B cell (primary cell): ENCODE measurements around the gene SPOCK1. TPM values are rescaled to one million over a fixed set of nuclear protein-coding genes. Genes with fewer than 3 reads are reported as not detected.

Experiments
- ATAC-seq: fragments of 200-7000 bp; cut with Tn5 transposase; one replicate; pipeline ENCODE4 v1.10.0; 2021; ENCODE audit warnings: low read depth, mild to moderate bottlenecking, moderate number of reproducible peaks, moderate library complexity
- CTCF ChIA-PET: fragments of 350-600 bp; sonication (Branson Sonifier 250); formaldehyde crosslinking; loops from one replicate; lab custom pipeline; 2021; ENCODE audit warnings: antibody characterized with exemption, inconsistent platforms; lab: Charles Lee
- POLR2A ChIA-PET: fragments of 350-600 bp; sonication (Branson Sonifier 250); formaldehyde crosslinking; loops from one replicate; lab custom pipeline; 2021; ENCODE audit warnings: antibody characterized with exemption; lab: Charles Lee
- DNase-seq: peaks from one replicate; pipeline ENCODE4 v3.0.0; 2013
- H2AFZ ChIP-seq: 2 replicates; pipeline ENCODE4 v1.6.1; 2012; ENCODE audit warnings: mild to moderate bottlenecking, low read depth, low read length; ENCODE audit not compliant: insufficient read depth, poor library complexity, severe bottlenecking
- H3K27ac ChIP-seq, 2 donors: 1 replicate in 1 of 2; 2 replicates in 1 of 2; pipeline ENCODE4 v1.5.1; 2012 to 2013; ENCODE audit warnings: low read length in 2 of 2, mild to moderate bottlenecking in 2 of 2, moderate library complexity in 1 of 2
- H3K27me3 ChIP-seq, 4 experiments: fragments of 200-600 bp in 1 of 4; sonication (generic) in 1 of 4; replicated peaks in 1 of 4; 1 replicate in 2 of 4; 2 replicates in 2 of 4; pipeline versions ENCODE4 v1.6.1 to v1.7.0; 2013 to 2016; ENCODE audit warnings: low read length in 3 of 4, mild to moderate bottlenecking in 2 of 4, mixed read lengths in 1 of 4, moderate library complexity in 1 of 4; ENCODE audit not compliant: insufficient read depth in 4 of 4, control insufficient read depth in 3 of 4; ENCODE audit errors: control extremely low read depth in 1 of 4
- H3K36me3 ChIP-seq, 2 experiments: replicated peaks in 1 of 2; 1 replicate in 1 of 2; 2 replicates in 1 of 2; pipeline versions ENCODE4 v1.6.1 to v1.7.1; 2013; ENCODE audit warnings: low read length in 1 of 2; ENCODE audit not compliant: insufficient read depth in 2 of 2, control insufficient read depth in 1 of 2; ENCODE audit errors: control extremely low read depth in 1 of 2, extremely low read depth in 1 of 2
- H3K4me1 ChIP-seq, 2 donors: fragments of 200-600 bp in 1 of 2; sonication (generic) in 1 of 2; 1 replicate in 1 of 2; 2 replicates in 1 of 2; pipeline versions ENCODE4 v1.5.1 to v1.6.1; 2013 to 2017; ENCODE audit warnings: low read length in 2 of 2; ENCODE audit not compliant: control insufficient read depth in 2 of 2, insufficient read depth in 2 of 2
- H3K4me2 ChIP-seq: replicated peaks from 2 replicates; pipeline ENCODE3; 2012; ENCODE audit warnings: mild to moderate bottlenecking, low read depth, low read length; ENCODE audit not compliant: poor library complexity, severe bottlenecking
- H3K4me3 ChIP-seq, 5 experiments: fragments of 200-600 bp in 1 of 5; sonication (generic) in 1 of 5; 1 replicate in 3 of 5; 2 replicates in 2 of 5; pipeline versions ENCODE4 v1.5.1 to v1.7.0; 2011 to 2016; ENCODE audit warnings: low read length in 4 of 5, mild to moderate bottlenecking in 4 of 5, low read depth in 2 of 5, control low read depth in 1 of 5, moderate library complexity in 1 of 5; ENCODE audit not compliant: insufficient read depth in 1 of 5; ENCODE audit errors: control extremely low read depth in 1 of 5, extremely low read depth in 1 of 5
- H3K79me2 ChIP-seq: fragments of 200-600 bp; sonication (generic); one replicate; pipeline ENCODE4 v1.6.0; 2016; ENCODE audit warnings: low read length; ENCODE audit not compliant: control insufficient read depth, insufficient read depth
- H3K9ac ChIP-seq: fragments of 200-600 bp; sonication (generic); 2 replicates; pipeline ENCODE4 v1.6.1; 2017; ENCODE audit warnings: mild to moderate bottlenecking, low read length, moderate library complexity
- H3K9me3 ChIP-seq, 3 donors: one replicate each; pipeline versions ENCODE4 v1.6.1 to v1.7.1; 2013; ENCODE audit warnings: low read length in 2 of 3; ENCODE audit not compliant: control insufficient read depth in 2 of 3, insufficient read depth in 1 of 3; ENCODE audit errors: control extremely low read depth in 1 of 3
- H4K20me1 ChIP-seq: 2 replicates; pipeline ENCODE4 v1.6.0; 2012; ENCODE audit warnings: mild to moderate bottlenecking, low read length; ENCODE audit not compliant: insufficient read depth, control insufficient read depth, poor library complexity, severe bottlenecking
- H3K27ac Mint-ChIP-seq: one replicate; pipeline ENCODE4 v1.8.0; 2021; ENCODE audit warnings: mixed read lengths
- H3K27me3 Mint-ChIP-seq: one replicate; pipeline ENCODE4 v1.8.0; 2021; ENCODE audit warnings: mixed read lengths
- H3K4me1 Mint-ChIP-seq: one replicate; pipeline ENCODE4 v1.8.0; 2021; ENCODE audit warnings: mixed read lengths
- H3K4me3 Mint-ChIP-seq: one replicate; pipeline ENCODE4 v1.8.0; 2021; ENCODE audit warnings: mixed read lengths
- H3K9me3 Mint-ChIP-seq: one replicate; pipeline ENCODE4 v1.8.0; 2022; ENCODE audit warnings: mixed read lengths; ENCODE audit not compliant: insufficient read depth
- CTCF ChIP-seq: fragments of 200-600 bp; IDR thresholded peaks from one replicate; pipeline ENCODE4 v1.8.0; 2022; ENCODE audit warnings: antibody characterized with exemption, mild to moderate bottlenecking
- EZH2 ChIP-seq: IDR thresholded peaks from 2 replicates; pipeline ENCODE4 v1.6.1; 2012; ENCODE audit warnings: borderline replicate concordance, low read depth, mild to moderate bottlenecking, moderate library complexity, low read length; ENCODE audit not compliant: insufficient read depth, poor library complexity, severe bottlenecking
- WGBS: methylation state at CpG from one replicate; pipeline ENCODE4 v1.1.5; 2013; ENCODE audit warnings: missing lambda C conversion rate; ENCODE audit not compliant: insufficient coverage; 5-methylcytosine and 5-hydroxymethylcytosine counted together
- intact Hi-C: fragments of 100-400 bp; cut with micrococcal nuclease; formaldehyde crosslinking; loops from one replicate; pipeline ENCODE4 v1.10.0; 2022
- polyA plus RNA-seq: library from polyadenylated mRNA; depleted of rRNA; stranded (reverse); fragments of >200 nt; gene quantifications from 2 replicates; pipeline ENCODE4 v1.2.3, GENCODE V29; 2012
- total RNA-seq, 2 donors: library from RNA; stranded (reverse); fragments of 120-200 nt in 1 of 2; gene quantifications; 1 replicate in 1 of 2; 2 replicates in 1 of 2; pipeline versions ENCODE4 v1.2.3 to v1.2.4, GENCODE V29; 2013 to 2022

Gene SPOCK1
- total and polyA plus RNA-seq, 2 donors (not counting 1 experiment from before 2014, with no cell fraction given): not detected

GRCh38 chr5:137098238-137098637, 400.9 kb downstream of the SPOCK1 start:
- H3K9me3 Mint-ChIP-seq: no peaks in the 10 kb centered on the region
- WGBS: 50% methylated on average over 1 of the region's 1 CpG

GRCh38 chr5:137097203-137097602, 401.9 kb downstream of the SPOCK1 start:
- intact Hi-C loops: no loop called here
- 81% methylated on average over 3 of the region's 3 CpGs for WGBS
- H3K9ac ChIP-seq: no peak overlapping the region
- Mint-ChIP-seq H3K27me3 (no peaks in the 10 kb centered on the region), H3K4me3 (no peak overlapping the region), H3K9me3 (no peaks in the 10 kb centered on the region), H3K27ac (no peak overlapping the region), H3K4me1 (no peaks in the 10 kb centered on the region)
- H2AFZ ChIP-seq: no peak overlapping the region
- no peak overlapping the region for H3K27ac ChIP-seq
- ChIA-PET CTCF (no interaction called here), POLR2A (no interaction called here)
- no peaks in the 10 kb centered on the region for H3K27me3 ChIP-seq
- H3K4me2 ChIP-seq: no peak overlapping the region
- no peak overlapping the region for H3K4me3 ChIP-seq
- no peak for ATAC-seq
- no peaks in the 10 kb centered on the region for H3K9me3 ChIP-seq
- no peak for DNase-seq
- no peaks in the 10 kb centered on the region for H3K4me1 ChIP-seq
- TF ChIP-seq CTCF (no peak), EZH2 (no peak)
- no peaks in the 10 kb centered on the region for H3K36me3 ChIP-seq
- no peaks in the 10 kb centered on the region for H4K20me1 ChIP-seq
- no peaks in the 10 kb centered on the region for H3K79me2 ChIP-seq

More at GRCh38 chr5:137098238-137098637, 400.9 kb downstream of the SPOCK1 start:
- ChIA-PET CTCF (no interaction called here), POLR2A (no interaction called here)
- TF ChIP-seq CTCF (no peak), EZH2 (no peak)
- no peak for ATAC-seq
- DNase-seq: no peak
- Mint-ChIP-seq H3K4me3 (no peak overlapping the region), H3K27ac (no peak overlapping the region), H3K4me1 (no peaks in the 10 kb centered on the region), H3K27me3 (no peaks in the 10 kb centered on the region)
- intact Hi-C loops: no loop called here
- Histone ChIP-seq H3K9me3 (no peaks in the 10 kb centered on the region), H3K4me1 (no peaks in the 10 kb centered on the region), H3K4me3 (no peak overlapping the region), H3K79me2 (no peaks in the 10 kb centered on the region), H3K4me2 (no peak overlapping the region), H3K36me3 (no peaks in the 10 kb centered on the region), H3K27ac (no peak overlapping the region), H3K9ac (no peak overlapping the region), H2AFZ (no peak overlapping the region), H4K20me1 (no peaks in the 10 kb centered on the region), H3K27me3 (no peaks in the 10 kb centered on the region)
